Chondrocyte (in vitro differentiated cells): ENCODE measurements around the gene PRKG2. TPM values are rescaled to one million over a fixed set of nuclear protein-coding genes. Genes with fewer than 3 reads are reported as not detected.

Experiments used
- DNase-seq: peaks from one replicate; pipeline ENCODE4 v3.0.0; 2021; ENCODE audit warnings: mixed read lengths, low spot score
- H3K27ac Mint-ChIP-seq: one replicate; pipeline ENCODE4 v1.8.0; 2021; ENCODE audit warnings: mild to moderate bottlenecking, moderate library complexity, mixed read lengths; ENCODE audit not compliant: unreplicated experiment
- H3K27me3 Mint-ChIP-seq: 2 replicates; pipeline ENCODE4 v1.8.0; 2021; ENCODE audit warnings: low read depth, mixed read lengths
- H3K36me3 Mint-ChIP-seq: 2 replicates; pipeline ENCODE4 v1.8.0; 2021; ENCODE audit warnings: low read depth, mixed read lengths
- H3K4me1 Mint-ChIP-seq: 2 replicates; pipeline ENCODE4 v1.8.0; 2021; ENCODE audit warnings: low read depth, mild to moderate bottlenecking, mixed read lengths
- H3K4me3 Mint-ChIP-seq: one replicate; pipeline ENCODE4 v1.8.0; 2021; ENCODE audit warnings: mild to moderate bottlenecking, moderate library complexity, mixed read lengths; ENCODE audit not compliant: unreplicated experiment
- H3K9me3 Mint-ChIP-seq: 2 replicates; pipeline ENCODE4 v1.8.0; 2021; ENCODE audit warnings: low read depth, mixed read lengths
- total RNA-seq: library from RNA; stranded (reverse); gene quantifications from 3 replicates; pipeline ENCODE4 v1.2.1, GENCODE V29; 2021
- TF ChIP-seq, protein P1 (sequence below): fragments of 200-600 bp; sonication (generic); IDR thresholded peaks from 2 replicates; pipeline ENCODE4 v1.5.0; 2021; ENCODE audit warnings: antibody characterized with exemption, mild to moderate bottlenecking, moderate library complexity

Gene PRKG2
- total RNA-seq, 1 donor from 2014 or later: not detected

GRCh38 chr4:81052119-81053068 is 162.6 kb downstream of the PRKG2 start:
- H3K4me1 Mint-ChIP-seq: no peaks in the 10 kb centered on the region
- TF ChIP-seq, protein P1, sequence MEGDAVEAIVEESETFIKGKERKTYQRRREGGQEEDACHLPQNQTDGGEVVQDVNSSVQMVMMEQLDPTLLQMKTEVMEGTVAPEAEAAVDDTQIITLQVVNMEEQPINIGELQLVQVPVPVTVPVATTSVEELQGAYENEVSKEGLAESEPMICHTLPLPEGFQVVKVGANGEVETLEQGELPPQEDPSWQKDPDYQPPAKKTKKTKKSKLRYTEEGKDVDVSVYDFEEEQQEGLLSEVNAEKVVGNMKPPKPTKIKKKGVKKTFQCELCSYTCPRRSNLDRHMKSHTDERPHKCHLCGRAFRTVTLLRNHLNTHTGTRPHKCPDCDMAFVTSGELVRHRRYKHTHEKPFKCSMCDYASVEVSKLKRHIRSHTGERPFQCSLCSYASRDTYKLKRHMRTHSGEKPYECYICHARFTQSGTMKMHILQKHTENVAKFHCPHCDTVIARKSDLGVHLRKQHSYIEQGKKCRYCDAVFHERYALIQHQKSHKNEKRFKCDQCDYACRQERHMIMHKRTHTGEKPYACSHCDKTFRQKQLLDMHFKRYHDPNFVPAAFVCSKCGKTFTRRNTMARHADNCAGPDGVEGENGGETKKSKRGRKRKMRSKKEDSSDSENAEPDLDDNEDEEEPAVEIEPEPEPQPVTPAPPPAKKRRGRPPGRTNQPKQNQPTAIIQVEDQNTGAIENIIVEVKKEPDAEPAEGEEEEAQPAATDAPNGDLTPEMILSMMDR: peak; percentile 75
- peaks cover 34% of the 10 kb centered on the region for H3K27me3 Mint-ChIP-seq
- no peak for DNase-seq
- H3K4me3 Mint-ChIP-seq: no peak overlapping the region
- no peaks in the 10 kb centered on the region for H3K36me3 Mint-ChIP-seq
- no peak overlapping the region for H3K27ac Mint-ChIP-seq
- H3K9me3 Mint-ChIP-seq: no peaks in the 10 kb centered on the region

DNA sequence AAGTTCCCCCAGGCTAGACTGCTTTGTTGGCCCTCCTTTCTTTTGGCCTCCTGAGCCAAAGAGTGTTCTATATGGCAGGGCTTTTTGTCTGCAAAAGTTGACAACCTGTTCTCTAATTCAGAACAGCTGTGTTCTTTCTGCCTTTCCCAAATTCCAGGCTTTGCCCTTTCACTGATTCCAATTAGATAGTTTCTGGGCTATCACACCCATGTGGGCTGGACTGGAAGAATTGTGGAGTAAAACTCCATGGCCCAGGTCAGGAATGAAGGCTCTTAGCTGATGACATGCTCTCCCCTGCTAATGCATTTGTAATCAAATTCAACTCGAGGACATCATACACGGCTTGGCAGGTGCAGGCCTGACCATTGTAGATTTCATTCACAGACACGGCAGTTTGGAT is 165.1 kb downstream of the PRKG2 start:
- Mint-ChIP-seq H3K36me3 (no peaks in the 10 kb centered on the region), H3K4me3 (no peak overlapping the region), H3K27me3 (peaks cover 36% of the 10 kb centered on the region), H3K4me1 (no peaks in the 10 kb centered on the region), H3K9me3 (no peaks in the 10 kb centered on the region), H3K27ac (no peak overlapping the region)
- DNase-seq: no peak
- TF ChIP-seq, protein P1: no peak

- H3K27me3 Mint-ChIP-seq: peaks cover 33% of the 10 kb centered on the region
- no peaks in the 10 kb centered on the region for H3K4me1 Mint-ChIP-seq
- TF ChIP-seq, protein P1: no peak
- no peaks in the 10 kb centered on the region for H3K36me3 Mint-ChIP-seq
- no peak overlapping the region for H3K27ac Mint-ChIP-seq
- no peak for DNase-seq
- H3K9me3 Mint-ChIP-seq: peaks cover 2% of the 10 kb centered on the region
- no peak overlapping the region for H3K4me3 Mint-ChIP-seq
These were observed 165.7 kb downstream of the PRKG2 start for GRCh38 chr4:81049330-81049729.

DNA sequence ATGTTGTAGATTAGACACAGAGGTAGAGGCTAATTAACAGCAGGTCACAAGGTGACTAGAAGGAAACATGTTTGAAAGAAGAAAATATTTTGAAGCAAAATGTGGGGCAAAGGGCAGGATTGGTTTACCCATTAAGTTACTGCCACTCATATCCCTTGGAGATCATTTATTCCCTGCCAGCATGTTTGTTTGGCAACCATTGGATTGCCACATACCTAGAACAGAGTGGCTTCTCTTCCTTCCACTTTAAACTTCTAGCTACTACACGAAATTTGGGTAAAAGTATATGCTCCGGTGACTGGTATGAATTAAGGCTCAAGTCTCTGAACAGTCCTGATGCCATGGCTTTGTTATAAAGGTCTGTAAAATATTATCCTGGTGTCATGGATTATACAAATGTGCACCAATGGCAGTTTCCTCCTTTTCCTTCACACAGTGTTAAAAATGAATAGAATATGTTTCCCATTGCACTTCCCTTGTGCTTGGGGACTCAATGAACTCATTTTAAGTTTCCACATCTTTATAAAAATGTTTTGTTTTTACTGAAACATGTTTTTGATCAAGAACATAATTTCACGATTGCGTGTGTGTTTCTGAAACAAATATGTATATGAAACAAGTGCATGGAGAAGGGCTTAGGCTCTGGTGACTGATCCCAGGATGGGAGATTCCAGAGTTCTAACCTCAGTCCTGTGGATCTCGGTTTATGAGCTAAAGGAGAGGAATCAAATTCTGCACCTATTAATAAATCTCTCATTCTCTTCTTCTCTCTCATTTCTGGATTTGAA is 172.2 kb downstream of the PRKG2 start:
- peaks cover 2% of the 10 kb centered on the region for H3K9me3 Mint-ChIP-seq
- no peaks in the 10 kb centered on the region for H3K36me3 Mint-ChIP-seq
- no peak for DNase-seq
- no peaks in the 10 kb centered on the region for H3K4me1 Mint-ChIP-seq
- no peak overlapping the region for H3K4me3 Mint-ChIP-seq
- H3K27ac Mint-ChIP-seq: no peak overlapping the region
- peaks cover 23% of the 10 kb centered on the region for H3K27me3 Mint-ChIP-seq
- TF ChIP-seq, protein P1: no peak

DNA sequence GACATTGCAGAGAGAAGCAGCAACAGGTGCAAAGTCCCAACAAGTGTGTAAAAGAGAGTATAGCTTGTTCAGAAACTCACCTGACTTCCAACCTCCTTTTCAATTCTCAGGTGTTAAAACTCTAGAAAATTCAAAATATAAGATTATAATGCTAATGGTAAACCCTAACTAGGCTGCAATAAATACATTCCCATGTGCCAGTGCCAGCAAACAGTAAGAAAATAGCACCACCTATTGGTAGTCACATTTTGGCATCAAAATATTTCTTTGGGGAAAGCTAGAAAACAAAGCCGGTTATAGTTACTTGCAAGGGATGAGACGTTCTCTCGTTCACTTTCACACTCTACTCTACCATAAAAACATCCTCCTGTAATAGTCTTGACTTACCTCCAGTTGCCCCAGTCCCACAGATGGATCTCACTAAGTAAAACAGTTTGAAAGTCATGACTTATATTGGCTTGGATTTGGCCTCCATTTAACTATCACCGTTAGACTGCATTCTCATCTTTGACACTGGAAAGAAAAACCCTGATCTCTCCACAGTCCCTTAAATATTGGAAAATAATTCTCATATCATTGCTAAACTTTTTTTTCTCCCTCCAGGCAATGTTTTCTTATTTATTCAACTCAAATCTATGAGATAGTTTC is 174.9 kb downstream of the PRKG2 start:
- Mint-ChIP-seq H3K27ac (no peak overlapping the region), H3K4me3 (no peak overlapping the region), H3K4me1 (no peaks in the 10 kb centered on the region), H3K36me3 (no peaks in the 10 kb centered on the region), H3K9me3 (peaks cover 2% of the 10 kb centered on the region), H3K27me3 (peaks cover 22% of the 10 kb centered on the region)
- DNase-seq: no peak
- TF ChIP-seq, protein P1: peak; percentile 78
